CD8-positive, alpha-beta memory T cell (primary cell): Measurements from ENCODE around the gene NEK9. TPM values are rescaled to one million over a fixed set of nuclear protein-coding genes. Genes with fewer than 3 reads are reported as not detected.

ENCODE experiments used
- CTCF ChIA-PET: fragments of 350-600 bp; sonication (Branson Sonifier 250); formaldehyde crosslinking; loops from one replicate; lab custom pipeline; 2021; ENCODE audit warnings: antibody characterized with exemption; lab: Charles Lee
- POLR2A ChIA-PET: fragments of 350-600 bp; sonication (Branson Sonifier 250); formaldehyde crosslinking; loops from one replicate; lab custom pipeline; 2021; ENCODE audit warnings: antibody characterized with exemption; lab: Charles Lee
- DNase-seq, 5 donors: peaks; one replicate each; pipeline versions ENCODE4 v3.0.0 to v3.0.0-alpha.2; 2020 to 2022; ENCODE audit warnings: mixed read lengths in 1 of 5
- H3K27ac ChIP-seq: one replicate; pipeline ENCODE4 v1.7.0; 2013; ENCODE audit warnings: low read depth, mild to moderate bottlenecking, low read length, moderate library complexity
- H3K27me3 ChIP-seq: 2 replicates; pipeline ENCODE4 v1.7.0; 2013; ENCODE audit warnings: low read length, mild to moderate bottlenecking; ENCODE audit not compliant: insufficient read depth, poor library complexity, severe bottlenecking
- H3K36me3 ChIP-seq: 2 replicates; pipeline ENCODE4 v1.7.0; 2013; ENCODE audit warnings: mild to moderate bottlenecking, low read length, moderate library complexity; ENCODE audit not compliant: insufficient read depth
- H3K4me1 ChIP-seq: 2 replicates; pipeline ENCODE4 v1.7.0; 2013; ENCODE audit warnings: mild to moderate bottlenecking, low read length, moderate library complexity; ENCODE audit not compliant: insufficient read depth
- H3K4me3 ChIP-seq: 2 replicates; pipeline ENCODE4 v1.7.0; 2013; ENCODE audit warnings: mild to moderate bottlenecking, low read length
- H3K9me3 ChIP-seq: 2 replicates; pipeline ENCODE4 v1.7.0; 2013; ENCODE audit warnings: mild to moderate bottlenecking, low read length
- H3K27ac Mint-ChIP-seq, 8 donors: one replicate each; pipeline ENCODE4 v1.8.0; 2020 to 2021; ENCODE audit warnings: mixed read lengths in 8 of 8, mild to moderate bottlenecking in 6 of 8, inconsistent platforms in 3 of 8, moderate library complexity in 3 of 8
- H3K27me3 Mint-ChIP-seq, 2 donors: one replicate each; pipeline ENCODE4 v1.8.0; 2020 to 2021; ENCODE audit warnings: mixed read lengths in 2 of 2, mild to moderate bottlenecking in 1 of 2, moderate library complexity in 1 of 2
- H3K36me3 Mint-ChIP-seq, 3 donors: one replicate each; pipeline ENCODE4 v1.8.0; 2020 to 2021; ENCODE audit warnings: mixed read lengths in 3 of 3, inconsistent platforms in 1 of 3, mild to moderate bottlenecking in 1 of 3
- H3K4me1 Mint-ChIP-seq, 3 donors: one replicate each; pipeline ENCODE4 v1.8.0; 2020 to 2021; ENCODE audit warnings: mixed read lengths in 3 of 3, inconsistent platforms in 1 of 3, mild to moderate bottlenecking in 1 of 3
- H3K4me3 Mint-ChIP-seq, 7 donors: one replicate each; pipeline ENCODE4 v1.8.0; 2020 to 2021; ENCODE audit warnings: mixed read lengths in 7 of 7, mild to moderate bottlenecking in 6 of 7, moderate library complexity in 4 of 7, inconsistent platforms in 2 of 7
- H3K9me3 Mint-ChIP-seq, 5 donors: one replicate each; pipeline ENCODE4 v1.8.0; 2020 to 2022; ENCODE audit warnings: mixed read lengths in 5 of 5, mild to moderate bottlenecking in 3 of 5, moderate library complexity in 2 of 5, inconsistent platforms in 1 of 5
- polyA plus RNA-seq: library from polyadenylated mRNA; unstranded; fragments of 300-500 nt; fragmentation: Illumina TruSeq; gene quantifications from one replicate; pipeline ENCODE4 v1.2.3, GENCODE V29; 2021
- total RNA-seq, 2 experiments: library from RNA; stranded (reverse); gene quantifications; one replicate each; pipeline ENCODE4 v1.2.3, GENCODE V29; 2021

The NEK9 gene
- total and polyA plus RNA-seq, 3 experiments from 2014 or later: 18.0 to 74.0 (median 72.2) TPM

- Histone ChIP-seq H3K27ac (no peak overlapping the region), H3K9me3 (no peaks in the 10 kb centered on the region), H3K36me3 (no peaks in the 10 kb centered on the region), H3K4me3 (no peak overlapping the region), H3K4me1 (peaks cover 12% of the 10 kb centered on the region), H3K27me3 (no peaks in the 10 kb centered on the region)
- POLR2A ChIA-PET: interaction anchor here (1.1 kb wide), 1 partner anchor 63 kb away, joined by 3 read pairs; no protein-coding TSS in a partner anchor
- no peak overlapping the region for H3K4me3 Mint-ChIP-seq
- no peak overlapping the region for H3K27ac Mint-ChIP-seq
- peaks cover 0 to 9% (median 0%) of the 10 kb centered on the region in 3 donors for H3K36me3 Mint-ChIP-seq
- no peaks in the 10 kb centered on the region for H3K9me3 Mint-ChIP-seq
- CTCF ChIA-PET: no interaction called here
- no peak for DNase-seq
- H3K4me1 Mint-ChIP-seq: peaks cover 23 to 29% (median 27%) of the 10 kb centered on the region in 3 donors
- no peaks in the 10 kb centered on the region for H3K27me3 Mint-ChIP-seq
Measured at GRCh38 chr14:75067212-75067611, 59.6 kb downstream of the NEK9 start.

- Histone ChIP-seq H3K4me3 (no peak overlapping the region), H3K9me3 (no peaks in the 10 kb centered on the region), H3K4me1 (peaks cover 12% of the 10 kb centered on the region), H3K36me3 (no peaks in the 10 kb centered on the region), H3K27ac (no peak overlapping the region), H3K27me3 (no peaks in the 10 kb centered on the region)
- no peaks in the 10 kb centered on the region for H3K9me3 Mint-ChIP-seq
- DNase-seq: no peak
- no peak overlapping the region for H3K4me3 Mint-ChIP-seq
- ChIA-PET POLR2A (no interaction called here), CTCF (no interaction called here)
- no peak overlapping the region for H3K27ac Mint-ChIP-seq
- peaks cover 0 to 9% (median 0%) of the 10 kb centered on the region in 3 donors for H3K36me3 Mint-ChIP-seq
- no peaks in the 10 kb centered on the region for H3K27me3 Mint-ChIP-seq
- H3K4me1 Mint-ChIP-seq: peaks cover 23 to 30% (median 27%) of the 10 kb centered on the region in 3 donors
Measured at GRCh38 chr14:75066691-75067090, 60.2 kb downstream of the NEK9 start.

- peaks cover 27 to 46% (median 31%) of the 10 kb centered on the region in 3 donors for H3K4me1 Mint-ChIP-seq
- H3K4me3 Mint-ChIP-seq: peak overlapping the region; percentile 99 to 100 (median 100)
- no peaks in the 10 kb centered on the region for H3K27me3 Mint-ChIP-seq
- no peaks in the 10 kb centered on the region for H3K9me3 ChIP-seq
- peaks cover 12% of the 10 kb centered on the region for H3K4me1 ChIP-seq
- peaks cover 0 to 22% (median 2%) of the 10 kb centered on the region in 3 donors for H3K36me3 Mint-ChIP-seq
- ChIA-PET CTCF (interaction anchor here (0.9 to 1.5 kb wide), 5 partner anchors 15 to 122 kb away, joined by 3 to 6 read pairs (median 3); partner anchors contain the start of gene EIF2B2), POLR2A (interaction anchor here (0.9 to 1.5 kb wide), 7 partner anchors 14 to 226 kb away, joined by 3 to 12 read pairs (median 3); partner anchors contain the start of genes EIF2B2, MLH3 and NEK9)
- H3K36me3 ChIP-seq: no peaks in the 10 kb centered on the region
- H3K27me3 ChIP-seq: no peaks in the 10 kb centered on the region
- DNase-seq: no peak
- peaks cover 0 to 2% (median 0%) of the 10 kb centered on the region in 5 donors for H3K9me3 Mint-ChIP-seq
- H3K4me3 ChIP-seq: peak overlapping the region; percentile 88
- H3K27ac Mint-ChIP-seq: peak overlapping the region; percentile 82 to 98 (median 97)
- H3K27ac ChIP-seq: peak overlapping the region; percentile 70
Measured at GRCh38 chr14:75064205-75064567, 62.7 kb downstream of the NEK9 start.

- peaks cover 0 to 2% (median 0%) of the 10 kb centered on the region in 5 donors for H3K9me3 Mint-ChIP-seq
- POLR2A ChIA-PET: interaction anchor here (0.9 to 1.5 kb wide), 7 partner anchors 14 to 226 kb away, joined by 3 to 12 read pairs (median 3); partner anchors contain the start of genes EIF2B2, MLH3 and NEK9
- peak within 1 kb of the TSS; percentile 82 to 98 (median 97) for H3K27ac Mint-ChIP-seq
- H3K4me1 Mint-ChIP-seq: peaks cover 27 to 46% (median 31%) of the 10 kb centered on the region in 3 donors
- Histone ChIP-seq H3K27me3 (no peaks in the 10 kb centered on the region), H3K4me1 (peaks cover 9% of the 10 kb centered on the region), H3K9me3 (no peaks in the 10 kb centered on the region), H3K4me3 (peak within 1 kb of the TSS; percentile 88), H3K36me3 (no peaks in the 10 kb centered on the region), H3K27ac (peak within 1 kb of the TSS; percentile 70)
- CTCF ChIA-PET: interaction anchor here (0.9 to 1.5 kb wide), 6 partner anchors 15 to 146 kb away, joined by 3 to 6 read pairs (median 3); partner anchors contain the start of gene EIF2B2
- H3K36me3 Mint-ChIP-seq: peaks cover 0 to 22% (median 2%) of the 10 kb centered on the region in 3 donors
- DNase-seq: peak; percentile 83 to 93 (median 87)
- H3K27me3 Mint-ChIP-seq: no peaks in the 10 kb centered on the region
- peak within 1 kb of the TSS; percentile 99 to 100 (median 100) for H3K4me3 Mint-ChIP-seq
Measured at GRCh38 chr14:75063491-75064204, 63.2 kb downstream of the NEK9 start, which contains the start of gene ACYP1. ACYP1 (minus strand) TSS chr14:75064024; CDS start chr14:75063553, 471 bp downstream.

- Histone ChIP-seq H3K27me3 (no peaks in the 10 kb centered on the region), H3K9me3 (no peaks in the 10 kb centered on the region), H3K36me3 (no peaks in the 10 kb centered on the region), H3K27ac (peak overlapping the region; percentile 70), H3K4me1 (peaks cover 5% of the 10 kb centered on the region), H3K4me3 (peak overlapping the region; percentile 88)
- Mint-ChIP-seq H3K4me3 (peak overlapping the region; percentile 99 to 100 (median 100)), H3K4me1 (peaks cover 27 to 46% (median 31%) of the 10 kb centered on the region in 3 donors), H3K36me3 (peaks cover 0 to 24% (median 2%) of the 10 kb centered on the region in 3 donors), H3K27me3 (no peaks in the 10 kb centered on the region), H3K9me3 (peaks cover 0 to 2% (median 0%) of the 10 kb centered on the region in 5 donors), H3K27ac (peak overlapping the region; percentile 82 to 98 (median 97))
- DNase-seq: peak in 1 of 5 donors; percentile 8
- ChIA-PET CTCF (interaction anchor here (0.7 to 1.3 kb wide), 5 partner anchors 11 to 202 kb away, joined by 3 read pairs; partner anchors contain the start of gene MLH3), POLR2A (interaction anchor here (1.3 kb wide), 1 partner anchor 25 kb away, joined by 3 read pairs; no protein-coding TSS in a partner anchor)
Measured at GRCh38 chr14:75063013-75063412, 63.8 kb downstream of the NEK9 start.

GRCh38 chr14:75060420-75060819 is 66.4 kb downstream of the NEK9 start:
- Mint-ChIP-seq H3K27ac (peak overlapping the region in 2 of 8 donors; percentile 12 to 68), H3K9me3 (peaks cover 0 to 2% (median 0%) of the 10 kb centered on the region in 5 donors), H3K27me3 (no peaks in the 10 kb centered on the region), H3K4me1 (peaks cover 27 to 51% (median 33%) of the 10 kb centered on the region in 3 donors), H3K36me3 (peaks cover 0 to 30% (median 5%) of the 10 kb centered on the region in 3 donors), H3K4me3 (peak overlapping the region in 1 of 7 donors; percentile 28)
- no peaks in the 10 kb centered on the region for H3K9me3 ChIP-seq
- CTCF ChIA-PET: no interaction called here
- no peaks in the 10 kb centered on the region for H3K36me3 ChIP-seq
- POLR2A ChIA-PET: no interaction called here
- no peak for DNase-seq
- H3K4me3 ChIP-seq: no peak overlapping the region
- H3K4me1 ChIP-seq: peaks cover 5% of the 10 kb centered on the region
- H3K27me3 ChIP-seq: no peaks in the 10 kb centered on the region
- H3K27ac ChIP-seq: no peak overlapping the region

- no peak overlapping the region for H3K27ac ChIP-seq
- Mint-ChIP-seq H3K4me3 (peak overlapping the region in 1 of 7 donors; percentile 22), H3K4me1 (peaks cover 25 to 47% (median 30%) of the 10 kb centered on the region in 3 donors), H3K36me3 (peaks cover 0 to 31% (median 5%) of the 10 kb centered on the region in 3 donors), H3K27me3 (no peaks in the 10 kb centered on the region), H3K9me3 (peaks cover 0 to 2% (median 0%) of the 10 kb centered on the region in 5 donors), H3K27ac (peak overlapping the region in 3 of 8 donors; percentile 21 to 51 (median 23))
- H3K9me3 ChIP-seq: no peaks in the 10 kb centered on the region
- H3K4me3 ChIP-seq: no peak overlapping the region
- H3K4me1 ChIP-seq: peaks cover 5% of the 10 kb centered on the region
- POLR2A ChIA-PET: no interaction called here
- CTCF ChIA-PET: no interaction called here
- H3K36me3 ChIP-seq: no peaks in the 10 kb centered on the region
- no peak for DNase-seq
- H3K27me3 ChIP-seq: no peaks in the 10 kb centered on the region
Measured at GRCh38 chr14:75059642-75060041, 67.2 kb downstream of the NEK9 start.
